Measurements from ENCODE around the gene SPAG9. TPM values are rescaled to one million over a fixed set of nuclear protein-coding genes. Genes with fewer than 3 reads are reported as not detected.
"Not testable (repeated sequence)": the region's sequence is repeated elsewhere in the genome, so short reads cannot be mapped to it uniquely, and the experiment has no call there.

The SPAG9 gene
- total RNA-seq, 6 experiments from 2014 or later, result 35.2 to 49.7 (median 43.3) TPM

DNA sequence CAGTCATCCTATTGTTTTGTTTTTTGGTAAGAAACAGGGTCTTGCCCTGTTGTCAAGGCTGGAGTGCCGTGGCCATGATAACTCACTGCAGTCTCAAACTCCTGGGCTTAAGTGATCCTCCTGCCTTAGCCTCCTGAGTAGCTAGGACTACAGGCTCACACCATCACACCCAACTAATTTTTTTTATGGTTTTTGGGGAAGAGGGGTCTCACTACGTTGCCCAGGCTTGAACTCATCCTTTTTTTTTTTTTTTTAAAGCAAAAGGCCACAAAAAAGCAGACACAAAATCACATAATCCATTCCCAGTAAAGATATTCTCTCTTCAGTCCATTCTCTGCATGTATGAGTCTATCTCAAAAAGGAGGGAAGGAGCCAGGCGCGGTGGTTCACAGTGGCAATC is 5.5 kb downstream of the SPAG9 start:
- no peaks in the 10 kb centered on the region for H3K27me3 ChIP-seq
- H3K9me3 ChIP-seq, result no peaks in the 10 kb centered on the region
- H3K4me3 ChIP-seq, result no peak overlapping the region
- ATAC-seq (no peak), DNase-seq (no peak)
- no peak overlapping the region for H3K27ac ChIP-seq
- TF ChIP-seq POLR2A (IDR thresholded peaks at IDR 0.05), result no peak
- TF ChIP-seq, protein P1, sequence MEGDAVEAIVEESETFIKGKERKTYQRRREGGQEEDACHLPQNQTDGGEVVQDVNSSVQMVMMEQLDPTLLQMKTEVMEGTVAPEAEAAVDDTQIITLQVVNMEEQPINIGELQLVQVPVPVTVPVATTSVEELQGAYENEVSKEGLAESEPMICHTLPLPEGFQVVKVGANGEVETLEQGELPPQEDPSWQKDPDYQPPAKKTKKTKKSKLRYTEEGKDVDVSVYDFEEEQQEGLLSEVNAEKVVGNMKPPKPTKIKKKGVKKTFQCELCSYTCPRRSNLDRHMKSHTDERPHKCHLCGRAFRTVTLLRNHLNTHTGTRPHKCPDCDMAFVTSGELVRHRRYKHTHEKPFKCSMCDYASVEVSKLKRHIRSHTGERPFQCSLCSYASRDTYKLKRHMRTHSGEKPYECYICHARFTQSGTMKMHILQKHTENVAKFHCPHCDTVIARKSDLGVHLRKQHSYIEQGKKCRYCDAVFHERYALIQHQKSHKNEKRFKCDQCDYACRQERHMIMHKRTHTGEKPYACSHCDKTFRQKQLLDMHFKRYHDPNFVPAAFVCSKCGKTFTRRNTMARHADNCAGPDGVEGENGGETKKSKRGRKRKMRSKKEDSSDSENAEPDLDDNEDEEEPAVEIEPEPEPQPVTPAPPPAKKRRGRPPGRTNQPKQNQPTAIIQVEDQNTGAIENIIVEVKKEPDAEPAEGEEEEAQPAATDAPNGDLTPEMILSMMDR (IDR thresholded peaks at IDR 0.05), result no peak
- intact Hi-C loops (cut with DNase I), result no loop called here
- WGBS (ENCODE audit: insufficient coverage, low coverage, low lambda C conversion rate, missing lambda C conversion rate), result 85% methylated on average over 4 of the region's 4 CpGs
- no peaks in the 10 kb centered on the region for H3K36me3 ChIP-seq
- peaks cover 0 to 69% (median 15%) of the 10 kb centered on the region in 4 donors for H3K4me1 ChIP-seq

DNA sequence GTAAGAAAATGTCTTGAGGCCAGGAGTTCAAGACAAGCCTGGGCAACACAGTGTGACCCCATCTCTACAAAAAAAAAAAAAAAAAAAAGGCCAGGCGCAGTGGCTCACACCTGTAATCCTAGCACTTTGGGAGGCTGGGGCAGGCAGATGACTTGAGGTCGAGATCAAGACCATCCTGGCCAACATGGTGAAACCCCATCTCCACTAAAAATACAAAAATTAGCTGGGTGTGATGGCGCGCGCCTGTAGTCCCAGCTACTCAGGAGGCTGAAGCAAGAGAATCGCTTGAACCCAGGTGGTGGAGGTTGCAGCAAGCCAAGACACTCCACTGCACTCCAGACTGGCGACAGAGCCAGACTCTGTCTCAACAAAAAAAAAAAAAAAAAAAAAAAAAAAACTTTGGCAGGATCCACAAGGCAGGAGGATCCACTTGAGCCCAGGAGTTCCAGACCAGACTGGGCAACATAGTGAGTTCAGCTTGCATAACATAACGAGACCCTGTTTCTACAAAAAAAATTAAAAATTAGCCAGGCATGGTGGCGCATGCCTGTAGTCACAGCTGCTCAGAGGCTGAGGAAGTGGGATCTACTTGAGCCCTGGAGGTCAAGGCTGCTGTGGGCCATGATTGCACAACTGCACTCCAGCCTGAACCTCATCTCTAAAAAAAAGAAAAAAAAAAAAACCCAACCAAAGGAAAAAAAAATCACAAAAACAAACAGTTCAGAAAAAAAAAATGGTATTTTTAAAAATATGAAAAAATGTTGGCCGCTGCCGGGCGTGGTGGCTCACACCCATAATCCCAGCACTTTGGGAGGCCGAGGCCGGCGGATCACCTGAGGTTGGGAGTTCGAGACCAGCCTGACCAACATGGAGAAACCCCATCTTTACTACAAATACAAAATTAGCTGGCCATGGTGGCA is 8.1 kb downstream of the SPAG9 start:
- peak; percentile 67 to 85 (median 84) for DNase-seq
- intact Hi-C loops (cut with DNase I), result not testable (repeated sequence)
- WGBS (ENCODE audit: insufficient coverage, low coverage, low lambda C conversion rate, missing lambda C conversion rate), result 45% methylated on average over 13 of the region's 16 CpGs

DNA sequence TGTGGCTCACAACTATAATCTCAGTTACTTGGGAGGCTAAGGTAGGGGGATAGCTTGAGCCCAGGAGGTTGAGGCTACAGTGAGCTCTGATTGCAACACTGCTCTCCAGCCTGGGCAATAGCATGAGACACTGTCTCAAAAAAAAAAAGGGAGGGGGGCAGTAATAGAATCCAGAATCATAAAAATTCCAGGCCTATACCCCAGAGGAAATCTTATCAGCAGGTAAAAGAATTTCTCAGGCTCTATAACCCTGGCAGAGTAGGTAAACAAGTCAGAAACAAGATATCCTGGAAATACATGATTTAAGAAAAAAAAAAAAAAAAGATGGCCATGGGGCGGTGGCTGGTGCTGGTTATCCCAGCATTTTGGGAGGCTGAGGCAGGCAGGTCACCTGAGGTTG is 12.9 kb downstream of the SPAG9 start:
- Histone ChIP-seq H3K9me3 (no peaks in the 10 kb centered on the region), H3K27me3 (no peaks in the 10 kb centered on the region), H3K36me3 (no peaks in the 10 kb centered on the region), H3K27ac (no peak overlapping the region), H3K4me1 (peaks cover 1 to 59% (median 15%) of the 10 kb centered on the region in 4 donors), H3K4me3 (no peak overlapping the region)
- TF ChIP-seq, protein P1 (IDR thresholded peaks at IDR 0.05), result no peak
- TF ChIP-seq POLR2A (IDR thresholded peaks at IDR 0.05), result no peak
- WGBS (ENCODE audit: insufficient coverage, low coverage, low lambda C conversion rate, missing lambda C conversion rate), result 83% methylated on average over 1 of the region's 1 CpG
- DNase-seq, result no peak
- intact Hi-C loops (cut with DNase I), result no loop called here
- ATAC-seq, result no peak

More for the DNA sequence above, 8.1 kb downstream of the SPAG9 start:
- Histone ChIP-seq H3K27ac (peak overlapping the region in 2 of 3 donors; percentile 22 to 73), H3K4me1 (peaks cover 0 to 55% (median 10%) of the 10 kb centered on the region in 4 donors)
- not testable (repeated sequence) for H3K9me3 ChIP-seq, H3K27me3 ChIP-seq, H3K4me3 ChIP-seq, H3K36me3 ChIP-seq
- ATAC-seq, result peak; percentile 88 to 96 (median 90)

DNA sequence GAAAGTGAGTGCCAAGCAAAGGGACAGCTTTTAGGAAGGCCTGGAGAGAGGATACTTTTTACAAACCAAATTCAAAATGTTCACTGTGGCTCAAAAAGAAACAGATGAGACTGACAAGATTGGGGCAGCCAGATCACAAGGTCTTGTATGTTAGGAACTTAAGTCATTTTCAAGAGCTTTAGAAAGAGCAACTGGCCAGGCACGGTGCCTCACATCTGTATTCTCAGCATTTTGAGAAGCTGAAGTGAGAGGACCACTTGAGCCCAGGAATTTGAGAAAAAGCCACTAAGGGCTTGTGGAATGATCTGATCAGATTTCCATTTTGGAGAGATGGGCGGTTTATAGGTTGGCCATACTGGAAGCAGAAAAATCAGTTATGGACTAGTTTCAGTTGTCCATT is 17.2 kb downstream of the SPAG9 start:
- peak overlapping the region; percentile 28 to 79 (median 36) for H3K27ac ChIP-seq
- no peaks in the 10 kb centered on the region for H3K9me3 ChIP-seq
- 14% methylated on average over 1 of the region's 2 CpGs for WGBS (ENCODE audit: insufficient coverage, low coverage, low lambda C conversion rate, missing lambda C conversion rate)
- intact Hi-C loops (cut with DNase I), result no loop called here
- TF ChIP-seq, protein P1 (IDR thresholded peaks at IDR 0.05), result no peak
- no peak for TF ChIP-seq POLR2A (IDR thresholded peaks at IDR 0.05)
- ATAC-seq, result no peak
- no peak for DNase-seq
- no peaks in the 10 kb centered on the region for H3K27me3 ChIP-seq
- peaks cover 1 to 84% (median 29%) of the 10 kb centered on the region in 4 donors for H3K4me1 ChIP-seq
- H3K36me3 ChIP-seq, result no peaks in the 10 kb centered on the region
- H3K4me3 ChIP-seq, result peak overlapping the region in 2 of 3 donors; percentile 2 to 4

DNA sequence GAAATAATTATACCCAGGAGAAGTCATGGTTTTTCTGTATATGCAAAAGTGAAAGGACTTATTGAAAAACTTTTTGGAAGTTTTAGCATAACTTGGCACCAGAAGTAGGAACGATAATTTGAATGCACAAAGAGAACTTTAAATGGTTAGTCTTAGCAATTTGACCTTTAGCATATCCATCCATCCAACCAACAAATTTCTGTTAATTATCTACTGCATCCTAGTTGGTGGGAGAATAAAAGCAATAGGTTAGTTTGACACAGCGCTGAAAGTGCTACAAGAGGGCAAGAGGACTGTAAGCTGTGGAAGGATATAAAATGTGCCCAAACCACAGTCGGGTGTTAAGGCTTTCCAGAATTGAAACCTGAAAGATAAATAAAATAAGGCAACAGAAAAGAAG is 17.6 kb downstream of the SPAG9 start:
- DNase-seq (no peak), ATAC-seq (peak; percentile 69 to 80 (median 78))
- 11% methylated on average over 3 of the region's 3 CpGs for WGBS (ENCODE audit: insufficient coverage, low coverage, low lambda C conversion rate, missing lambda C conversion rate)
- intact Hi-C loops (cut with DNase I), result no loop called here
- H3K27me3 ChIP-seq, result no peaks in the 10 kb centered on the region
- H3K4me3 ChIP-seq, result peak overlapping the region in 2 of 3 donors; percentile 4 to 11
- TF ChIP-seq, protein P1 (IDR thresholded peaks at IDR 0.05), result no peak
- no peak for TF ChIP-seq POLR2A (IDR thresholded peaks at IDR 0.05)
- H3K27ac ChIP-seq, result peak overlapping the region; percentile 28 to 79 (median 36)
- peaks cover 1 to 85% (median 29%) of the 10 kb centered on the region in 4 donors for H3K4me1 ChIP-seq
- no peaks in the 10 kb centered on the region for H3K36me3 ChIP-seq
- no peaks in the 10 kb centered on the region for H3K9me3 ChIP-seq
